GM12878 (cell line): ENCODE results near the gene RESP18. TPM values are rescaled to one million over a fixed set of nuclear protein-coding genes. Genes with fewer than 3 reads are reported as not detected.

Experiments
- BHLHE40 ChIP-seq, 2 experiments: fragments of 450-650 bp in 1 of 2; IDR thresholded peaks; 2 replicates each; pipeline ENCODE4 v1.6.1; 2011 to 2017; ENCODE audit warnings: low read depth in 2 of 2, borderline replicate concordance in 1 of 2, improper control_type of control experiment in 1 of 2, low read length in 1 of 2, mild to moderate bottlenecking in 1 of 2
- CTCF ChIP-seq, 3 experiments: IDR thresholded peaks in 2 of 3; conservative IDR thresholded peaks in 1 of 3; 2 replicates each; pipeline ENCODE4 v1.5.1; 2011; ENCODE audit warnings: low read depth in 3 of 3, low read length in 3 of 3, mild to moderate bottlenecking in 3 of 3, control low read depth in 2 of 3, moderate library complexity in 2 of 3, inconsistent platforms in 1 of 3, mixed read lengths in 1 of 3; ENCODE audit not compliant: control insufficient read depth in 2 of 3, insufficient read depth in 1 of 3; ENCODE audit errors: extremely low read depth in 1 of 3
- CUX1 ChIP-seq: IDR thresholded peaks from 2 replicates; pipeline ENCODE4 v1.6.1; 2012; ENCODE audit warnings: improper control_type of control experiment, low read depth, low read length; ENCODE audit not compliant: insufficient replicate concordance
- EP300 ChIP-seq, 2 experiments: fragments of 150-350 bp in 1 of 2; IDR thresholded peaks; 2 replicates each; pipeline ENCODE4 v1.6.1; 2011 to 2012; ENCODE audit warnings: low read depth in 2 of 2, low read length in 2 of 2, borderline replicate concordance in 1 of 2, improper control_type of control experiment in 1 of 2, inconsistent platforms in 1 of 2; ENCODE audit not compliant: control insufficient read depth in 1 of 2
- NFXL1 ChIP-seq: fragments of 450-650 bp; IDR thresholded peaks from 2 replicates; pipeline ENCODE4 v1.6.1; 2017; ENCODE audit warnings: antibody characterized with exemption, mild to moderate bottlenecking, borderline replicate concordance
- SIN3A ChIP-seq: IDR thresholded peaks from 2 replicates; pipeline ENCODE4 v1.6.1; 2012; ENCODE audit warnings: low read depth, low read length, improper control_type of control experiment
- SMC3 ChIP-seq: IDR thresholded peaks from 2 replicates; pipeline ENCODE4 v1.6.1; 2011; ENCODE audit warnings: low read length, improper control_type of control experiment, borderline replicate concordance
- TAF1 ChIP-seq: IDR thresholded peaks from 2 replicates; pipeline ENCODE4 v1.6.1; 2011; ENCODE audit warnings: mild to moderate bottlenecking, low read depth, low read length, borderline replicate concordance
- ZBTB40 ChIP-seq: fragments of 450-650 bp; IDR thresholded peaks from 2 replicates; pipeline ENCODE4 v1.6.1; 2016; ENCODE audit warnings: mild to moderate bottlenecking, moderate library complexity, borderline replicate concordance
- polyA plus RNA-seq, 11 experiments: library from polyadenylated mRNA; depleted of rRNA in 4 of 11; unstranded in 6 of 11; stranded (reverse) in 5 of 11; fragments of >200 nt; fragmentation: Nextera tagmentation in 4 of 11; fragmentation: Illumina TruSeq in 1 of 11; extraction: Ambion mirVana in 4 of 11; extraction: Trizol in 1 of 11; gene quantifications; 1 replicate in 1 of 11; 2 replicates in 10 of 11; pipeline versions ENCODE4 v1.2.1 to v1.2.3, GENCODE V29; 2011 to 2016; ENCODE audit warnings: inconsistent platforms in 2 of 11, missing spikeins in 2 of 11, low read depth in 1 of 11
- total RNA-seq, 4 experiments: library from RNA; depleted of rRNA in 3 of 4; stranded (reverse); fragments of >200 nt in 3 of 4; fragmentation: Illumina TruSeq in 1 of 4; extraction: Trizol in 1 of 4; gene quantifications; 2 replicates each; pipeline versions ENCODE4 v1.2.1 to v1.2.3, GENCODE V29; 2013 to 2021

The RESP18 gene
- total and polyA plus RNA-seq, 10 of the 15 experiments (the other 5 are each of a cell fraction or from before 2014, with no cell fraction given): not detected

GRCh38 chr2:219279151-219279915 lies 53.2 kb downstream of the RESP18 start, which contains the start of gene DNAJB2 (continued):
- TF ChIP-seq CTCF (IDR thresholded peaks at IDR 0.05 in 2 of 3, conservative IDR thresholded peaks at IDR 0.05 in 1 of 3; ENCODE audit: control insufficient read depth in 2 of 3, extremely low read depth in 1 of 3, insufficient read depth in 1 of 3, low read depth in 3 of 3, low read length in 3 of 3) (no peak; a peak in 2 of 6 replicates), TAF1 (peak; percentile 63), NFXL1 (peak; percentile 47; the same call in 1 of the 2 replicates), SIN3A (peak; percentile 74), CUX1 (peak; percentile 51), ZBTB40 (no peak), BHLHE40 (IDR thresholded peaks at IDR 0.05; ENCODE audit: borderline replicate concordance in 1 of 2, low read depth in 2 of 2, low read length in 1 of 2) (peak; percentile 58 to 88; a peak in 3 of 4 replicates), EP300 (IDR thresholded peaks at IDR 0.05; ENCODE audit: borderline replicate concordance in 1 of 2, control insufficient read depth in 1 of 2, low read depth in 2 of 2, low read length in 2 of 2) (peak; percentile 72 to 83; a peak in 3 of 4 replicates), SMC3 (no peak)
- TF ChIP-seq, all 136 proteins: peak for 51
